Effector memory CD4-positive, alpha-beta T cell (primary cell): ENCODE measurements around the gene CHGA.

Experiments used
- DNase-seq, 3 donors: peaks; one replicate each; pipeline ENCODE4 v3.0.0-alpha.2; 2020
- H3K27ac ChIP-seq: 2 replicates; pipeline ENCODE4 v1.7.0; 2013; ENCODE audit warnings: mild to moderate bottlenecking, low read length, moderate library complexity; ENCODE audit not compliant: insufficient read depth, poor library complexity, severe bottlenecking
- H3K27me3 ChIP-seq: replicated peaks from 2 replicates; pipeline ENCODE4 v1.7.0; 2013; ENCODE audit warnings: mild to moderate bottlenecking, low read length; ENCODE audit not compliant: insufficient read depth, control insufficient read depth, poor library complexity, severe bottlenecking
- H3K36me3 ChIP-seq: 2 replicates; pipeline ENCODE4 v1.7.0; 2013; ENCODE audit warnings: mild to moderate bottlenecking, low read length, moderate library complexity; ENCODE audit not compliant: control insufficient read depth, insufficient read depth
- H3K4me1 ChIP-seq: 2 replicates; pipeline ENCODE4 v1.7.0; 2013; ENCODE audit warnings: low read length, mild to moderate bottlenecking; ENCODE audit not compliant: control insufficient read depth, insufficient read depth, poor library complexity, severe bottlenecking
- H3K4me3 ChIP-seq: 2 replicates; pipeline ENCODE4 v1.7.0; 2013; ENCODE audit warnings: low read length, low read depth, mild to moderate bottlenecking; ENCODE audit not compliant: insufficient read depth, poor library complexity, severe bottlenecking
- H3K9me3 ChIP-seq: 2 replicates; pipeline ENCODE4 v1.7.0; 2013; ENCODE audit warnings: mild to moderate bottlenecking, low read length, moderate library complexity; ENCODE audit not compliant: control insufficient read depth

CHGA gene

DNA sequence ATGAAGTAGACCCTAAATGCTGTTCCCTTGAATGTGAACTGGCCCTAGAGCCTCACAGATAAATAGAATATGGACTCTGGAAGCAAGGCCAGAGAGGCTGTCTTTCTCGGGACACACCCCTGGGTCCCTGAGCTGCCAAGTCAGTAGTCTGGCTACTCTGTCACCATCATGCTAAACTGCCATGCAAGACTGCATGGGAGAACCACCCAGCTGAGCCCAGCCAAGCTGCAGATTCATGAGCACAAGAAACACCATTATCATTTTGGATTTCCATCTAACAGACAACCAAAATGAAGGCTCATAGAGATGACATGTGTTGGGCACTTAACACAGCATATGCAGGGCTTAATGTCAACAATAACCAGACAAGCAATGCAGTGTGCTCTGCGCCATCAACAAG is 53.3 kb downstream of the CHGA start:
- Histone ChIP-seq H3K27ac (no peak overlapping the region), H3K9me3 (peaks cover 7% of the 10 kb centered on the region), H3K36me3 (peaks cover 26% of the 10 kb centered on the region), H3K4me1 (no peaks in the 10 kb centered on the region), H3K4me3 (no peak overlapping the region), H3K27me3 (no peaks in the 10 kb centered on the region)
- DNase-seq, result no peak

DNA sequence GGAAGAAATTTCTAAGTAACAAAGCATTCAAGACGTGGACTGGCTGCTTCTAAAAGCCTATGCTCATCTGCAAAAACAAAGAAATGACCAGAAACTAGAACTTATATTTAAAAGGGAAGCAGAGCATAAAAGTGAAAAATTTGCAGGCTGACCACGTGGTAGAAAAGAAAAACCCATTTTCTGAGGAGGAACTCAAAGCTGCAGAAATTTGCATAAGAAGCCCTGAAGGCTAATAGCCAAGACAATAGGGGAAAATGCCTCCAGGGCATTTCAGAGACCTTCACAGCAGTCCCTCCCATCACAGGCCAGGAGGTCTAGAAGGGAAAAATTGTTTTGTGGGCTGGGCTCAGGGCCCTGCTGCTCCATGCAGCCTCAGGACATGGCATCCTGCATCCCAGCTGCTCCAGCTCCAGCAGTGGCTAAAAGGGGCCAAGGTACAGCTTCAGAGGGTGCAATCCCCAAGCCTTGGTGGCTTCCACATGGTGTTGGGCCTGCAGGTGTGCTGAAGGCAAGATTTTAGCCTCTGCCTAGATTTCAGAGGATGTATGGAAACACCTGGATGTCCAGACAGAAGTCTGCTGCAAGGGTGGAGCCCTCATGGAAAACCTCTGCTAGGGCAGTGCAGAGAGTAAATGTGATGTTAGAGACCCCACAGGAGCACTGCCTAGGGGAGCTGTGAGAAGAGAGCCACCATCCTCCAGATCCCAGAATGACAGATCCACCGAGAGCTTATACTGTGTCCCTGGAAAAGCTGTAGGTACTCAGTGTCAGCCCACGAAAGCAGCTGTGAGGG is 55.5 kb downstream of the CHGA start:
- H3K36me3 ChIP-seq, result peaks cover 36% of the 10 kb centered on the region
- H3K27me3 ChIP-seq, result no peaks in the 10 kb centered on the region
- no peak overlapping the region for H3K4me3 ChIP-seq
- H3K4me1 ChIP-seq, result no peaks in the 10 kb centered on the region
- no peak for DNase-seq
- H3K9me3 ChIP-seq, result peaks cover 7% of the 10 kb centered on the region
- H3K27ac ChIP-seq, result no peak overlapping the region

DNA sequence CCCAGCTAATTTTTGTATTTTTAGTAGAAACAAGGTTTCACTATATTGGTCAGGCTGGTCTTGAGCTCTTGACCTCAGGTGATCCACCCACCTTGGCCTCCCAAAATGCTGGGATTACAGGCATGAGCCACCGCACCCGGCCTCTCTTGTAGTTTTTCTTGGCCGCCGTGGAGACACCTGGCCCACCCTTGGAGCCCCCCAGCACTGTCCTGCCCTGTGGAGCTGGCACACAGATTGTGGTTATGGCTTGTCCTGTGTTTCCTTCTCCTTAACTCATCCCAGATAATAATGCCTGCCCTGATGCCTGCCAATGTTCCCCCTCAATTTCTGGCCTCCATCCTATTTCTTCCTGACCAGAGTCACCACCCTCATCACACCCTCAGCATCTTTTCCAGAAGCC is 57.9 kb downstream of the CHGA start:
- Histone ChIP-seq H3K4me1 (no peaks in the 10 kb centered on the region), H3K4me3 (no peak overlapping the region), H3K36me3 (peaks cover 36% of the 10 kb centered on the region), H3K27me3 (no peaks in the 10 kb centered on the region), H3K9me3 (peaks cover 7% of the 10 kb centered on the region), H3K27ac (no peak overlapping the region)
- no peak for DNase-seq

DNA sequence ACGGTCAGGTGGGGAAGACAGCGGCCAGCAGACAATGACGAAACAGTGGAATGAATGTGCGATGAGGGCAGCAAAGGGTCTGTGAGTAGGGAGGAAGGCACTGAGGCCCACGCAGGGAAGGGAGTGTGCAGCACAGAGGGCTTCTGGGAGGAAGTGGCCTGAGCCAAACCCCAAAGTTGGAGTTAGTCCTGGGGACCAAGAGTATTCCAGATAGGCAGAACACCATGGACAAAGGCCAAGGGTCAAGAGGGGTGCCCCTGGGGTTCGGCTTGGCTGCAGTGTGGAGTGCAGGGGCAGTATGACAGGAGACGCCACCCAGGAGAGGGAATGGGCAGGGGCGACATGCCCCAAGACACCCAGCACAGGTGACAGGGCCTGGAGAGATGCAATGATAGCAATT is 58.8 kb downstream of the CHGA start:
- Histone ChIP-seq H3K27ac (no peak overlapping the region), H3K36me3 (peaks cover 30% of the 10 kb centered on the region), H3K27me3 (no peaks in the 10 kb centered on the region), H3K4me1 (no peaks in the 10 kb centered on the region), H3K4me3 (no peak overlapping the region), H3K9me3 (peaks cover under 1% of the 10 kb centered on the region)
- no peak for DNase-seq

DNA sequence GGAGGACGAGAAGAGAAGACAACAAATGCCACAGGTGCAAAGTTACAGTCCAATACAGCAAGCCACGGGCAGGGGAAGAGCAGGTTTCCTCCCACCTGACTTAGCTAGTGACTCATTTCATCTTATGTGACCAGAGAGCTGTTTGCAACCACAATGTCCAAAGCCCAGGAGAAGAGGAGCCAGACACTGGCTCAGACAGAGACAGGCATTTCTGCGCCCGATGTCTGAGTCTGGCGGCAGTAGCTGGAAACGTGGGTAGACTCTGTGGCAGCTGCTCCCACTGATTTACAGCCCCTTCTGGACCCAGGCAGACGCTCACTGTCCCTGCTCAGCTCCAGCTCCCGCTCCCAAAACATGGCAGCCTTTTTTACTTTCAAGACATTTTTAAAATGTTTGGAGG is 60.0 kb downstream of the CHGA start:
- no peaks in the 10 kb centered on the region for H3K27me3 ChIP-seq
- no peak overlapping the region for H3K4me3 ChIP-seq
- no peak for DNase-seq
- no peak overlapping the region for H3K27ac ChIP-seq
- H3K36me3 ChIP-seq, result peaks cover 22% of the 10 kb centered on the region
- H3K9me3 ChIP-seq, result no peaks in the 10 kb centered on the region
- no peaks in the 10 kb centered on the region for H3K4me1 ChIP-seq

DNA sequence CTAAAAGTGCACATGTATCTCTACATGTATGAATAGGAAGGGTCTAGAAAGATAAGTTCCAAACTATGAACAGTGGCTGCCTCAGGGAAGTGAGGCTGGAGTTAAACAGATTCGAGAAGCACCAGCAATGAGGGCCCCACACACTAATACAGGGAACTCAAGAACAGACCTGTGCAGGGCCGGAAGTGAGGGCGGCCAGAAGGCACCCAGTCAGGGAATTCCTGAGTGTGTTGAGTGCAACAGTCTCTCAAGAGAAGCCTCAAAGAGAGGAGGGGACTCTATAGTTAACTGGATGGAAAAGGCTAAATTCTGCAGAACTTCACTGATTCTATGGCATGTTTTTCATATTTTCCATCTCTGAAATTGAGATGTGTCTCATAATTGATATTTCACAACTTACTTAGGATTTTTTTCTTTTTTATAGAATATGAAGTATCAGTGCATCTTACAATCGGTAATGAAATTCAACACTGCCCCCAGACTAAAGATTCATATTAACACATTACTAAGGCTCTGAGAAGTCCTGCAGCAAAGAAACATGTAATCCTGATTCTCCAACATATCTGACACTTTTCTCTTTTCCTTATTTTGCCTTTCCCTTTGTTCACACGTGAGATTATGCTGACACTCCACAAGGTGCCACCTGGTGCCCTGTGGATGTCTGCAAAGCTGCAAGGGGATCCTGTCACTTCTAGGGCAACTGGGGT is 61.3 kb downstream of the CHGA start:
- H3K27me3 ChIP-seq, result no peaks in the 10 kb centered on the region
- no peak for DNase-seq
- H3K4me3 ChIP-seq, result no peak overlapping the region
- H3K9me3 ChIP-seq, result no peaks in the 10 kb centered on the region
- H3K36me3 ChIP-seq, result peaks cover 16% of the 10 kb centered on the region
- H3K27ac ChIP-seq, result no peak overlapping the region
- no peaks in the 10 kb centered on the region for H3K4me1 ChIP-seq
